Activated B cell treated with CpG ODN at 0.5 μM for 24 hours (primary cell): ENCODE data around the gene TMEM132A. TPM values are rescaled to one million over a fixed set of nuclear protein-coding genes. Genes with fewer than 3 reads are reported as not detected.
A peak's percentile ranks its signal among the peaks of the same experiment; 100 is the strongest.

Experiments
- ATAC-seq: fragments of 200-7000 bp; cut with Tn5 transposase; one replicate; pipeline ENCODE4 v1.10.0; 2021; ENCODE audit warnings: low read depth, mild to moderate bottlenecking, moderate library complexity
- CTCF ChIA-PET: fragments of 350-600 bp; sonication (Branson Sonifier 250); formaldehyde crosslinking; loops from one replicate; lab custom pipeline; 2021; ENCODE audit warnings: antibody characterized with exemption; lab: Charles Lee
- POLR2A ChIA-PET: fragments of 350-600 bp; sonication (Branson Sonifier 250); formaldehyde crosslinking; loops from one replicate; lab custom pipeline; 2021; ENCODE audit warnings: antibody characterized with exemption; lab: Charles Lee
- DNase-seq: peaks from one replicate; pipeline ENCODE4 v3.0.0; 2022
- H3K27ac Mint-ChIP-seq: one replicate; pipeline ENCODE4 v1.8.0; 2020; ENCODE audit warnings: mixed read lengths
- H3K27me3 Mint-ChIP-seq: one replicate; pipeline ENCODE4 v1.8.0; 2021; ENCODE audit warnings: mixed read lengths
- H3K36me3 Mint-ChIP-seq: one replicate; pipeline ENCODE4 v1.8.0; 2021; ENCODE audit warnings: low read depth, mixed read lengths
- H3K4me1 Mint-ChIP-seq: one replicate; pipeline ENCODE4 v1.8.0; 2021; ENCODE audit warnings: mixed read lengths
- H3K4me3 Mint-ChIP-seq: one replicate; pipeline ENCODE4 v1.8.0; 2020; ENCODE audit warnings: mild to moderate bottlenecking, mixed read lengths
- H3K9me3 Mint-ChIP-seq: one replicate; pipeline ENCODE4 v1.8.0; 2020; ENCODE audit warnings: mixed read lengths
- intact Hi-C: fragments of 100-400 bp; cut with micrococcal nuclease; formaldehyde crosslinking; loops from one replicate; pipeline ENCODE4 v1.15.1; 2024
- total RNA-seq: library from RNA; stranded (reverse); gene quantifications from 2 replicates; pipeline ENCODE4 v1.2.3, GENCODE V29; 2022
- TF ChIP-seq, protein P1 (sequence below): fragments of 200-600 bp; IDR thresholded peaks from one replicate; pipeline ENCODE4 v1.8.0; 2022; ENCODE audit warnings: antibody characterized with exemption, mild to moderate bottlenecking

The TMEM132A gene
- total RNA-seq, 1 donor from 2014 or later = 8.7 TPM

- DNase-seq (no peak), ATAC-seq (peak; percentile 57)
- ChIA-PET CTCF (interaction anchor here (1.0 to 3.5 kb wide), 5 partner anchors 13 to 101 kb away, joined by 3 to 33 read pairs (median 5); partner anchors contain the start of gene TMEM109), POLR2A (interaction anchor here (0.6 to 10.8 kb wide), 11 partner anchors 10 to 228 kb away, joined by 3 to 191 read pairs (median 6); partner anchors contain the start of genes SLC15A3, TMEM109, TMEM132A and VPS37C)
- Mint-ChIP-seq H3K4me1 (peaks cover 48% of the 10 kb centered on the region), H3K27ac (peak overlapping the region; percentile 89), H3K27me3 (no peaks in the 10 kb centered on the region), H3K9me3 (no peaks in the 10 kb centered on the region), H3K4me3 (peak overlapping the region; percentile 66), H3K36me3 (peaks cover 10% of the 10 kb centered on the region)
- intact Hi-C loops = loop anchor here (1.0 to 2.0 kb wide), 5 partner anchors 12 to 138 kb away; partner anchors contain the start of gene SLC15A3
- TF ChIP-seq, protein P1, sequence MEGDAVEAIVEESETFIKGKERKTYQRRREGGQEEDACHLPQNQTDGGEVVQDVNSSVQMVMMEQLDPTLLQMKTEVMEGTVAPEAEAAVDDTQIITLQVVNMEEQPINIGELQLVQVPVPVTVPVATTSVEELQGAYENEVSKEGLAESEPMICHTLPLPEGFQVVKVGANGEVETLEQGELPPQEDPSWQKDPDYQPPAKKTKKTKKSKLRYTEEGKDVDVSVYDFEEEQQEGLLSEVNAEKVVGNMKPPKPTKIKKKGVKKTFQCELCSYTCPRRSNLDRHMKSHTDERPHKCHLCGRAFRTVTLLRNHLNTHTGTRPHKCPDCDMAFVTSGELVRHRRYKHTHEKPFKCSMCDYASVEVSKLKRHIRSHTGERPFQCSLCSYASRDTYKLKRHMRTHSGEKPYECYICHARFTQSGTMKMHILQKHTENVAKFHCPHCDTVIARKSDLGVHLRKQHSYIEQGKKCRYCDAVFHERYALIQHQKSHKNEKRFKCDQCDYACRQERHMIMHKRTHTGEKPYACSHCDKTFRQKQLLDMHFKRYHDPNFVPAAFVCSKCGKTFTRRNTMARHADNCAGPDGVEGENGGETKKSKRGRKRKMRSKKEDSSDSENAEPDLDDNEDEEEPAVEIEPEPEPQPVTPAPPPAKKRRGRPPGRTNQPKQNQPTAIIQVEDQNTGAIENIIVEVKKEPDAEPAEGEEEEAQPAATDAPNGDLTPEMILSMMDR = no peak
Observed at GRCh38 chr11:60932605-60933356, 8.5 kb downstream of the TMEM132A start.

DNA sequence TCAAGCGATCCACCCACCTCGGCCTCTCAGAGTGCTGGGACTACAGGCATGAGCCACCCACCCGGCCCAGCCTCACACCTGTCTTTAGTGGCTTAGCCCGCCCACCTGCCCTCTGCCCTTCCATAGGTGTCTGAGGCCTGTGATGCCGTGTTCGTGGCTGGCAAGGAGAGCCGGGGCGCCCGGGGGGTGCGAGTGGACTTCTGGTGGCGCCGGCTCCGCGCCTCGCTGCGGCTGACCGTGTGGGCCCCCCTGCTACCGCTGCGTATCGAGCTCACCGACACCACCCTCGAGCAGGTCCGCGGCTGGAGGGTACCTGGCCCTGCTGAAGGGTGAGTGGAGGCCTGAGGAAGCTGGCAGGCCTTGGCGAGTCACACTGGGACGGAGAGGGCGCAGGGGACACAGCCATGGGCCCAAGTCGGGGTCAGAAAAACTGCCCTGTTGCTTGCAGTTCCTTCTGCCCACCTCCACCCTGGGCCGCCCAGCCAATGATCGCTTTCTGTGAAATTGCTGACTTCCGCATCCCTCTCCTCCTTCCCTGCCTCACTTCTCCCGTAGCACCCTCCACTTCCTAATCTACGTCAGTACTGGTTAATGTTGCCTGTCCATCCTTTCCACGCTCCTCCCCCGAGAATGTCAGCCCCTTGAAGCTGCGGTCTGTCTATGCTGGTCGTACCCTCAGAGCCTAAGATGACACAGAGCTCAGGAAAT is 9.3 kb downstream of the TMEM132A start:
- Mint-ChIP-seq H3K27ac (peak overlapping the region; percentile 89), H3K36me3 (peaks cover 18% of the 10 kb centered on the region), H3K9me3 (no peaks in the 10 kb centered on the region), H3K27me3 (no peaks in the 10 kb centered on the region), H3K4me1 (peaks cover 48% of the 10 kb centered on the region), H3K4me3 (no peak overlapping the region)
- TF ChIP-seq, protein P1 = no peak
- intact Hi-C loops = loop anchor here (2.0 kb wide), 1 partner anchor 137 kb away; no protein-coding TSS in a partner anchor
- DNase-seq = no peak
- CTCF ChIA-PET = interaction anchor here (2.2 to 3.5 kb wide), 2 partner anchors 18 kb away, joined by 8 to 33 read pairs; no protein-coding TSS in a partner anchor
- ATAC-seq = no peak
- POLR2A ChIA-PET = interaction anchor here (1.0 to 10.8 kb wide), 5 partner anchors 9 to 37 kb away, joined by 3 to 191 read pairs (median 12); partner anchors contain the start of genes CD6, SLC15A3 and TMEM109

DNA sequence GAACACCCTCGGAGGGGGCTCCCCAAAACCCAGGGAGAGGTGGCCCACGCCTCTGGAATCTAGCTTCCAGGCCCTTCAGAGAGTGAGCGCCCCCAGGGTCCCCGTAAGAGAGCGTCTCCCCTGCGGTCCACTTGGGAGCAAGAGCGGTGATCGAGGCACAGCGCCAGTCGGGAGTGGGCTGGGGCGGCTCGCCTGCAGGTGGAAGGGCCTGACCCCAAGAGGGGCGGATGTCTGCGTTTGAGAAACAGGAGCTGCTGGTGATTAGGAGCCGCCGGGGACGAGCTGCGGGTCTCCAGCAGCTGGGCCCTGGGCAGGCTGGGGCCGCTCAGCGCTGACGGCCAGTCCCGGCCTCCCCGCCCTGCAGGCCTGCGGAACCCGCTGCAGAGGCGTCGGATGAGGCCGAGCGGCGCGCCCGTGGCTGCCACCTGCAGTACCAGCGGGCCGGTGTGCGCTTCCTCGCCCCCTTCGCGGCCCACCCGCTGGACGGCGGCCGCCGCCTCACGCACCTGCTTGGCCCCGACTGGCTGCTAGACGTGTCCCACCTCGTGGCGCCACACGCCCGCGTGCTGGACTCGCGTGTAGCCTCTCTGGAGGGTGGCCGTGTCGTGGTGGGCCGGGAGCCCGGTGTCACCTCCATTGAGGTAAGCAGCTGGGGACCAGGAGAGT is 10.0 kb downstream of the TMEM132A start:
- Mint-ChIP-seq H3K4me3 (no peak overlapping the region), H3K27ac (peak overlapping the region; percentile 72), H3K9me3 (no peaks in the 10 kb centered on the region), H3K4me1 (peaks cover 48% of the 10 kb centered on the region), H3K27me3 (no peaks in the 10 kb centered on the region), H3K36me3 (peaks cover 25% of the 10 kb centered on the region)
- ATAC-seq (no peak), DNase-seq (no peak)
- TF ChIP-seq, protein P1 = no peak
- ChIA-PET CTCF (interaction anchor here (2.2 kb wide), 1 partner anchor 19 kb away, joined by 8 read pairs; no protein-coding TSS in a partner anchor), POLR2A (interaction anchor here (1.0 to 10.8 kb wide), 6 partner anchors 8 to 427 kb away, joined by 3 to 191 read pairs (median 8); partner anchors contain the start of genes CD6, SLC15A3 and TMEM109)
- intact Hi-C loops = no loop called here

DNA sequence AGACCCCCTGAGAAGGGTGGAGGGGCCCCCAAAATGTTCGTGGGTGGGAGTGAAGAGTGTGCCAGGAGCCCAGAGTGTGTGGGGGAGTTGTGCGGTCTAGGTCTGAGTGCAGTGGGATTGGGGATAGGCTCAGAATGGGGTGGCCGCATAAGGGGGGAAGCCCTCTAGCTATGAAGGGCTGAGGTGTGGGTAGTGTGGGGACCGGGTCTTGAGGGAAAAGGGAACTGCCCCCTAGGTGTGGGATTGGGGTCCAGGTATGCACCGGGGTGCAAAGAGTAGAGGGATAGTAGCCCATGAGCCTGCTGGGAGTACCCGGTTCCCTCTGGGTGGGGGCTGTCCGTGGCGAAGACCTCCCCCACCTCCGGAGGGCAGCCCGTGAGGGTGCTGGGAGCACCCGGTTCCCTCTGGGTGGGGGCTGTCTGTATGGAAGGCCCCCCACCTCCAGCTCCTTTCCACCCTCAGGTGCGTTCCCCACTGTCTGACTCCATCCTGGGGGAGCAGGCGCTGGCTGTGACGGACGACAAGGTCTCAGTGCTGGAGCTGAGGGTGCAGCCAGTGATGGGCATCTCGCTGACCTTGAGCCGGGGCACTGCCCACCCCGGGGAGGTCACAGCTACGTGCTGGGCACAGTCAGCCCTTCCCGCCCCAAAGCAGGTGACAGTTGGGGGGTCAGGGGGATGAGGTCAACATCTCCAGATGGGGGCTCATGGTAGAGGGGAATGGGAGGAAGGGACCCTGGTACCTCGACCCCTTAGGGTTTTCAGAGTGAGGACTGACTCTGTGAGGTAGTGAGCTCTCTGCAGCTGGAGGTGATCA is 10.7 kb downstream of the TMEM132A start:
- H3K4me3 Mint-ChIP-seq = no peak overlapping the region
- peaks cover 31% of the 10 kb centered on the region for H3K36me3 Mint-ChIP-seq
- no peaks in the 10 kb centered on the region for H3K27me3 Mint-ChIP-seq
- TF ChIP-seq, protein P1 = no peak
- no peak for DNase-seq
- peaks cover 42% of the 10 kb centered on the region for H3K4me1 Mint-ChIP-seq
- ATAC-seq = no peak
- ChIA-PET CTCF (interaction anchor here (2.2 kb wide), 1 partner anchor 20 kb away, joined by 8 read pairs; no protein-coding TSS in a partner anchor), POLR2A (interaction anchor here (1.0 to 10.8 kb wide), 4 partner anchors 17 to 426 kb away, joined by 3 to 191 read pairs (median 32); partner anchors contain the start of genes CD6, SLC15A3 and TMEM109)
- H3K27ac Mint-ChIP-seq = peak overlapping the region; percentile 70
- intact Hi-C loops = no loop called here
- H3K9me3 Mint-ChIP-seq = no peaks in the 10 kb centered on the region
